AG10803 (cell line): Measurements from ENCODE around the gene MAP3K21.

Source experiments
- DNase-seq: peaks from one replicate; pipeline ENCODE4 v3.0.0; 2010; ENCODE audit warnings: low read depth
- H3K4me3 ChIP-seq: 2 replicates; pipeline ENCODE4 v1.5.1; 2011; ENCODE audit warnings: mild to moderate bottlenecking, low read length, control low read depth
- TF ChIP-seq, protein P1 (sequence below): conservative IDR thresholded peaks from 2 replicates; pipeline ENCODE4 v1.5.1; 2011; ENCODE audit warnings: mild to moderate bottlenecking, low read length, control low read depth, inconsistent platforms

MAP3K21 gene

DNA sequence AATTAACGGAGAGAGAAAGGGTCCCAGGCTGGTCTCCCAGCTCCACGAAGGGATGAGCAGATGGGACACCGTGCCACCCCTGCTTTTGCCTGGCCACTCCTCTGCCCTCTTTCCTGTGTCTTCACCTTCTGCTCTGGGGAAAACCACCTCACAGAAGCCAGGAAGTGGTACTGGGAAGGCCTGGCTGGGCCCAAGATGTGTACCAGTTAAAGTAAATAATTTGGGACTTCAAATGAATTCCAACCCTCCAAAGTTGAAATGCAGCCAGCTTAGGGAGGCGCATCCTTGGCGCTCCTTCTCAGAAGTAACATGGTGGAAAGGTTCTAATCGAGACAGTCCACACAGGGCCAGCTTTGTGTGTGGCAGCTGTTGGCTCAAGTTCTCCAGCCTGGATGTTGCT lies 45.7 kb downstream of the MAP3K21 start:
- TF ChIP-seq, protein P1, sequence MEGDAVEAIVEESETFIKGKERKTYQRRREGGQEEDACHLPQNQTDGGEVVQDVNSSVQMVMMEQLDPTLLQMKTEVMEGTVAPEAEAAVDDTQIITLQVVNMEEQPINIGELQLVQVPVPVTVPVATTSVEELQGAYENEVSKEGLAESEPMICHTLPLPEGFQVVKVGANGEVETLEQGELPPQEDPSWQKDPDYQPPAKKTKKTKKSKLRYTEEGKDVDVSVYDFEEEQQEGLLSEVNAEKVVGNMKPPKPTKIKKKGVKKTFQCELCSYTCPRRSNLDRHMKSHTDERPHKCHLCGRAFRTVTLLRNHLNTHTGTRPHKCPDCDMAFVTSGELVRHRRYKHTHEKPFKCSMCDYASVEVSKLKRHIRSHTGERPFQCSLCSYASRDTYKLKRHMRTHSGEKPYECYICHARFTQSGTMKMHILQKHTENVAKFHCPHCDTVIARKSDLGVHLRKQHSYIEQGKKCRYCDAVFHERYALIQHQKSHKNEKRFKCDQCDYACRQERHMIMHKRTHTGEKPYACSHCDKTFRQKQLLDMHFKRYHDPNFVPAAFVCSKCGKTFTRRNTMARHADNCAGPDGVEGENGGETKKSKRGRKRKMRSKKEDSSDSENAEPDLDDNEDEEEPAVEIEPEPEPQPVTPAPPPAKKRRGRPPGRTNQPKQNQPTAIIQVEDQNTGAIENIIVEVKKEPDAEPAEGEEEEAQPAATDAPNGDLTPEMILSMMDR, result no peak
- no peak for DNase-seq
- H3K4me3 ChIP-seq, result no peak overlapping the region

DNA sequence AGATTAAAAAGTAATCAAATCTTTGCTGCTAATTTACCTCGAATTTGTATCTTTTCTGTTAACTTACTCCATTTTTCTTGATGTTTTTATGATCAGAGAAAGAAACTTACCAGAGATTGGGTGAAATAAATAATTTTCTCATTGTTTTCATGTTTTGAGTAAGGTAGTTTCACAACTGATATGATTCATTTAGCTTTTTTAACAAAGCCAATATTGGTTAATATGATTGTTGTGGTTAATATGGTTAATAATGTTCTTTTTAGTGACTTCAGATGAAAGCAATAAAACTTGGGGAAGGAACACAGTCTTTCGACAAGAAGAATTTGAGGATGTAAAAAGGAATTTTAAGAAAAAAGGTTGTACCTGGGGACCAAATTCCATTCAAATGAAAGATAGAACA lies 48.1 kb downstream of the MAP3K21 start:
- H3K4me3 ChIP-seq, result no peak overlapping the region
- DNase-seq, result no peak
- TF ChIP-seq, protein P1, result no peak

DNA sequence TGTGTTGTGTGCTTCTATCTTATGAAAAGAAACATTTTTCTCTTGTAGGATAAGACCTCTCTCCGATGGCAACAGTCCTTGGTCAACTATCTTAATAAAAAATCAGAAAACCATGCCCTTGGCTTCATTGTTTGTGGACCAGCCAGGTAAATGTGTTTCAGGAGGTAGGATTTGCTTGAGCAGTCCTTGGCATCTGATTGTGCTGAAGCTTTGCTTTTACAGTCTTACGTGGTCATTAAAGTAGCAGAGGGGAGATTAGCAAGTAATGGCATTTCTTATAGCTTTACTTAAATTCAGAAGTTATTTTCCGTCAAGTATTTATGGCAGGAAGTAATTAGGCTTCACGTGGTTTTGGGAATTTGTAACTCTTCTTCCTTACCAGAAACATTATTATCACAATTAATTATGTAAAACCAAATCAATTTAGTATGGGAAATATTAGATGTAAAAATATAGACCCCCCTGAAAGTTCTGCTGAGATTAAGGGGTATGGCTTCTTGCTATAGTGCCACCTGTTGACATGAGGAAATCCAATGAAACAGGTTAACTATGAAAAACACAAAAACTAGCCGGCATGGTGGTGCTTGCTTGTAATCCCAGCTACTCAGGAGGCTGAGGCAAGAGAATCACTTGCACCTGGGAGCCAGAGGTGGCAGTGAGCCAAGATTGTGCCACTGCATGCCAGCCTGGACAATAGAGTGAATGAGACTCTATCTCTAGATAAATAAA lies 49.0 kb downstream of the MAP3K21 start:
- TF ChIP-seq, protein P1, result no peak
- H3K4me3 ChIP-seq, result no peak overlapping the region
- no peak for DNase-seq

DNA sequence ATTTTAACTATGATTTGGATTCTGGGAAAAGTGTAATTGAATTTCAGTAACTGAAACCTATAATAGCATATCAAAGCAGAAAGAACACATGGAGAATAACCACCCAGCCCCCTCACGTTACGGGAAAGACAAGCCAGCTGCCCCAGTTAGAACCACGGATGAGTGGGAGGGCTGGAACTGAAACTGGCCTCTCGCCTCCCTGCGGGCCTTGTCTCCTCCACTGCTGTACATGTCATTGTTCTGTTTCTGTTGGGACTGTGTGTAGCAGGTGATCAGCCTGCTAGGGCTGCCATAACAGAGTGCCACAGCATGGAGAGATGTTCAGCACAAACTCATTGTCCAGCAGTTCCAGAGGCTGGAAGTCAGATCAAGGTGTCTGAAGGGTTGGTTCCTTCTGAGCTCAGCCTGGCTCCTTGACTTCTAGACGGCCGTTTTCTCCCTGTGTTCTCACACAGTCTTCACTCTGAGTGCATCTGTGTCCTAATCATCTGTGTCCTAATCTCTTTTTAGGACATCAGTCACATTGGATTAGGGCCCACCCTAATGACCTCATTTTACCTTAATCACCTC lies 52.4 kb downstream of the MAP3K21 start:
- DNase-seq, result no peak
- TF ChIP-seq, protein P1, result no peak
- H3K4me3 ChIP-seq, result no peak overlapping the region

DNA sequence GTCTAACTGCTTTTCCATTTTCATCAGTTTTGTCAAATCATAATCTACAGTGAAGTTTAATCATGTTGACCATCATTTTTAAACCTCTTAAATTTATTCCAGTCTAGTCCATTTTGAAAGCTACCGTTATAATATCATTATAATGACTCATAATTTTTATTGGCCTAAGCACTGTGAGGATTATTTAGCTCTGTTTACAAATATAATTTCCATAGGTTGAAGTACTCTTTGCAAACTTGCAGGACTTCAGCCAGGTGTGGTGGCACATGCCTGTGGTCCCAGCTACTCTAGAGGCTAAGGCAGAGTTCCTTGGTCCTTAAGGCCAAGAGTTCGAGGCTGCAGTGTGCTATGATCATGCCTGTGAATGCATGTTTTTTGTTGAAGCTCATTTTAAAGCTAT lies 54.3 kb downstream of the MAP3K21 start:
- no peak overlapping the region for H3K4me3 ChIP-seq
- DNase-seq, result no peak
- TF ChIP-seq, protein P1, result no peak

DNA sequence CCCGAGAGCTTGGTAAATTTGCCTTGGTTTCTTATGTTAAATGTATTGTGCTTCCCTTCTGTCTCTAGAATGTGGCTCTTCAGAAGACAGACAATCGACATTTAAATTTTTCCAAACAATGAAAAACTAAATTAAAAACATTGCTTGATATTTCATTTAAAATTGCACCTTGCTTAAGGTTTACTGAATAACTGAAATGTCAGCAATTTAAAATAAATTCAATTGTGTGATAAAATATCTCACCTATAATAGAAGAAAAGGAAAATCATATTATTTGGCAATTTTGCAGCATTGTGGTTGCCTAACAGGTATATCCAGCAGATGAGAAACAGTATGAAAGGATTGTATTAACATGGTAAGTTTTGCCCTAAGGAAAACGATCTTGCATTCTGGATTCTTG lies 56.5 kb downstream of the MAP3K21 start:
- TF ChIP-seq, protein P1, result no peak
- no peak overlapping the region for H3K4me3 ChIP-seq
- no peak for DNase-seq

DNA sequence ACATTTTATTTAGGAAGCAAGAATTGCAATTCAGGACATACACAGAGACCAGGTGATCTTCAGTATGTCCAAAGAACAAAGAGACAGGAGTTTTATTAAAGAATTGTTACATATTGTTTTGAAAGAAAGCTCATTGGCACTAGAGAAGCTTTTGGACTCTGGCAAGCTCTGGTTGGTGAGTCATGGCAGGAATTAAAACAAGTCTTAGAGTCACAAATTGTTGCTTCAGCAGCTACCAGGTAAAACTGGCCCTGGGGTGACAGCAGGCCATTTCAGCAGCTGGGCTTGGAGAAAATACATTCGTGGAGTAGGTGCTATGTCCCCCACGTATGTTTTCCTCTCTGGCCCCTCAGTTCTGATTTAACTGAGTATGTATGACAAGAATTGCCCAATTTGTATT lies 58.8 kb downstream of the MAP3K21 start:
- TF ChIP-seq, protein P1, result no peak
- no peak overlapping the region for H3K4me3 ChIP-seq
- no peak for DNase-seq
